ENCODE data around the gene CRACR2A.

DNA sequence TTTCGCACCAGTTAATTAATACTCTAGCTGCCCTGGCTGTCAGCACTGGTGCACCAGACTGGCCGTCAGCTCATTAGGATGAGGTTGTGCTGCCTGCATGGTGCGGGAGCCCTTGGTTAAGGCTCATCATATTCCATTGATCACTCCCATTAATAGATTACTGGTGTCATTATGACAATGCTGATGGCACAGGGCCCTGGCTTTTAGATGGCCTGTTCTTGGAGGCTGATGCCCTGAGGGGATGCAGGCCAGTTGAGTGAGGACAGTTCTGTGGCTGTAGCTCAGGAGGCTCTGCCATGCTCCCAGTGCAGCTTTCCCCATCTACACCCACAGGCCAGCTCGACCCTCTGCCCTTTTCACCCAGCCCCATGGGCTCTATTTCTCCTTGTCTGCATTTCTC, 135.3 kb downstream of the CRACR2A start:
- no peak for TF ChIP-seq EZH2phosphoT487 (IDR thresholded peaks at IDR 0.05; ENCODE audit: borderline replicate concordance, low read depth, low read length)
- TF ChIP-seq, protein P1, sequence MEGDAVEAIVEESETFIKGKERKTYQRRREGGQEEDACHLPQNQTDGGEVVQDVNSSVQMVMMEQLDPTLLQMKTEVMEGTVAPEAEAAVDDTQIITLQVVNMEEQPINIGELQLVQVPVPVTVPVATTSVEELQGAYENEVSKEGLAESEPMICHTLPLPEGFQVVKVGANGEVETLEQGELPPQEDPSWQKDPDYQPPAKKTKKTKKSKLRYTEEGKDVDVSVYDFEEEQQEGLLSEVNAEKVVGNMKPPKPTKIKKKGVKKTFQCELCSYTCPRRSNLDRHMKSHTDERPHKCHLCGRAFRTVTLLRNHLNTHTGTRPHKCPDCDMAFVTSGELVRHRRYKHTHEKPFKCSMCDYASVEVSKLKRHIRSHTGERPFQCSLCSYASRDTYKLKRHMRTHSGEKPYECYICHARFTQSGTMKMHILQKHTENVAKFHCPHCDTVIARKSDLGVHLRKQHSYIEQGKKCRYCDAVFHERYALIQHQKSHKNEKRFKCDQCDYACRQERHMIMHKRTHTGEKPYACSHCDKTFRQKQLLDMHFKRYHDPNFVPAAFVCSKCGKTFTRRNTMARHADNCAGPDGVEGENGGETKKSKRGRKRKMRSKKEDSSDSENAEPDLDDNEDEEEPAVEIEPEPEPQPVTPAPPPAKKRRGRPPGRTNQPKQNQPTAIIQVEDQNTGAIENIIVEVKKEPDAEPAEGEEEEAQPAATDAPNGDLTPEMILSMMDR (conservative IDR thresholded peaks at IDR 0.05; ENCODE audit: low read length): no peak
